SH-SY5Y (cell line): ENCODE results near the gene LMNTD1.
A peak's percentile ranks its signal among the peaks of the same experiment; 100 is the strongest.

Source experiments
- GATA2 ChIP-seq: IDR thresholded peaks from 2 replicates; pipeline ENCODE4 v1.6.1; 2011; ENCODE audit warnings: mild to moderate bottlenecking, low read depth, low read length
- GATA3 ChIP-seq: IDR thresholded peaks from 2 replicates; pipeline ENCODE4 v1.6.1; 2011; ENCODE audit warnings: low read depth, mild to moderate bottlenecking, low read length, moderate library complexity

- TF ChIP-seq GATA2 (peak; percentile 72), GATA3 (peak; percentile 68)
Measured at GRCh38 chr12:25581067-25581466, 28.0 kb upstream of the LMNTD1 start.
